Parathyroid adenoma (tissue), 2 donors: ENCODE measurements around the gene APH1A.

Experiments
- H2AFZ ChIP-seq: fragments of 300-600 bp; sonication (generic); one replicate; pipeline ENCODE4 v1.7.0; 2017; ENCODE audit warnings: antibody characterized with exemption, mild to moderate bottlenecking
- H3K27ac ChIP-seq: fragments of 300-600 bp; sonication (generic); one replicate; pipeline ENCODE4 v1.7.0; 2017
- H3K27me3 ChIP-seq: fragments of 300-600 bp; sonication (generic); one replicate; pipeline ENCODE4 v1.7.0; 2017; ENCODE audit warnings: low read length; ENCODE audit not compliant: control insufficient read depth, insufficient read depth
- H3K36me3 ChIP-seq: fragments of 300-600 bp; sonication (generic); one replicate; pipeline ENCODE4 v1.7.0; 2017; ENCODE audit warnings: low read length; ENCODE audit not compliant: control insufficient read depth, insufficient read depth
- H3K4me1 ChIP-seq: fragments of 300-600 bp; sonication (generic); one replicate; pipeline ENCODE4 v1.7.0; 2017; ENCODE audit warnings: control low read depth
- H3K4me2 ChIP-seq: fragments of 300-600 bp; sonication (generic); one replicate; pipeline ENCODE4 v1.7.0; 2017; ENCODE audit warnings: low read length
- H3K4me3 ChIP-seq: fragments of 300-600 bp; sonication (generic); one replicate; pipeline ENCODE4 v1.7.0; 2017; ENCODE audit warnings: low read depth, low read length
- H3K79me2 ChIP-seq: fragments of 300-600 bp; sonication (generic); one replicate; pipeline ENCODE4 v1.7.0; 2017; ENCODE audit warnings: control low read depth
- H3K9ac ChIP-seq: fragments of 300-600 bp; sonication (generic); one replicate; pipeline ENCODE4 v1.7.0; 2017; ENCODE audit warnings: mild to moderate bottlenecking
- H3K9me3 ChIP-seq: fragments of 300-600 bp; sonication (generic); one replicate; pipeline ENCODE4 v1.7.0; 2017; ENCODE audit warnings: low read length; ENCODE audit not compliant: control insufficient read depth
- TF ChIP-seq, protein P1 (sequence below): fragments of 300-600 bp; sonication (generic); IDR thresholded peaks from one replicate; pipeline ENCODE4 v1.7.0; 2017; ENCODE audit warnings: antibody characterized with exemption, mild to moderate bottlenecking
- donor health status: primary hyperparathyroidism.

APH1A gene

GRCh38 chr1:150302902-150303301 is 34.1 kb upstream of the APH1A start:
- Histone ChIP-seq H3K36me3 (no peaks in the 10 kb centered on the region), H3K9me3 (no peaks in the 10 kb centered on the region), H3K4me2 (no peak overlapping the region), H3K4me1 (no peaks in the 10 kb centered on the region), H3K79me2 (no peaks in the 10 kb centered on the region), H3K27me3 (no peaks in the 10 kb centered on the region), H3K4me3 (no peak overlapping the region), H3K27ac (no peak overlapping the region), H3K9ac (no peak overlapping the region), H2AFZ (no peak overlapping the region)
- TF ChIP-seq, protein P1, sequence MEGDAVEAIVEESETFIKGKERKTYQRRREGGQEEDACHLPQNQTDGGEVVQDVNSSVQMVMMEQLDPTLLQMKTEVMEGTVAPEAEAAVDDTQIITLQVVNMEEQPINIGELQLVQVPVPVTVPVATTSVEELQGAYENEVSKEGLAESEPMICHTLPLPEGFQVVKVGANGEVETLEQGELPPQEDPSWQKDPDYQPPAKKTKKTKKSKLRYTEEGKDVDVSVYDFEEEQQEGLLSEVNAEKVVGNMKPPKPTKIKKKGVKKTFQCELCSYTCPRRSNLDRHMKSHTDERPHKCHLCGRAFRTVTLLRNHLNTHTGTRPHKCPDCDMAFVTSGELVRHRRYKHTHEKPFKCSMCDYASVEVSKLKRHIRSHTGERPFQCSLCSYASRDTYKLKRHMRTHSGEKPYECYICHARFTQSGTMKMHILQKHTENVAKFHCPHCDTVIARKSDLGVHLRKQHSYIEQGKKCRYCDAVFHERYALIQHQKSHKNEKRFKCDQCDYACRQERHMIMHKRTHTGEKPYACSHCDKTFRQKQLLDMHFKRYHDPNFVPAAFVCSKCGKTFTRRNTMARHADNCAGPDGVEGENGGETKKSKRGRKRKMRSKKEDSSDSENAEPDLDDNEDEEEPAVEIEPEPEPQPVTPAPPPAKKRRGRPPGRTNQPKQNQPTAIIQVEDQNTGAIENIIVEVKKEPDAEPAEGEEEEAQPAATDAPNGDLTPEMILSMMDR, result no peak

- H2AFZ ChIP-seq, result no peak overlapping the region
- H3K9me3 ChIP-seq, result no peaks in the 10 kb centered on the region
- no peaks in the 10 kb centered on the region for H3K36me3 ChIP-seq
- no peak overlapping the region for H3K9ac ChIP-seq
- no peaks in the 10 kb centered on the region for H3K79me2 ChIP-seq
- TF ChIP-seq, protein P1, result no peak
- H3K4me1 ChIP-seq, result no peaks in the 10 kb centered on the region
- H3K27ac ChIP-seq, result no peak overlapping the region
- H3K27me3 ChIP-seq, result no peaks in the 10 kb centered on the region
- H3K4me2 ChIP-seq, result no peak overlapping the region
- no peak overlapping the region for H3K4me3 ChIP-seq
Observed at GRCh38 chr1:150302338-150302737, 33.5 kb upstream of the APH1A start.

GRCh38 chr1:150299716-150300115 is 30.9 kb upstream of the APH1A start:
- H2AFZ ChIP-seq, result no peak overlapping the region
- H3K9me3 ChIP-seq, result no peaks in the 10 kb centered on the region
- H3K9ac ChIP-seq, result no peak overlapping the region
- no peak overlapping the region for H3K4me3 ChIP-seq
- no peaks in the 10 kb centered on the region for H3K27me3 ChIP-seq
- TF ChIP-seq, protein P1, result no peak
- no peaks in the 10 kb centered on the region for H3K36me3 ChIP-seq
- no peak overlapping the region for H3K4me2 ChIP-seq
- no peaks in the 10 kb centered on the region for H3K79me2 ChIP-seq
- H3K27ac ChIP-seq, result no peak overlapping the region
- H3K4me1 ChIP-seq, result no peaks in the 10 kb centered on the region

GRCh38 chr1:150295476-150295875 is 26.7 kb upstream of the APH1A start:
- H3K4me2 ChIP-seq, result no peak overlapping the region
- no peak overlapping the region for H2AFZ ChIP-seq
- H3K27ac ChIP-seq, result no peak overlapping the region
- no peak overlapping the region for H3K9ac ChIP-seq
- H3K9me3 ChIP-seq, result no peaks in the 10 kb centered on the region
- H3K4me3 ChIP-seq, result no peak overlapping the region
- H3K36me3 ChIP-seq, result peaks cover 3% of the 10 kb centered on the region
- no peaks in the 10 kb centered on the region for H3K4me1 ChIP-seq
- no peaks in the 10 kb centered on the region for H3K79me2 ChIP-seq
- H3K27me3 ChIP-seq, result no peaks in the 10 kb centered on the region
- TF ChIP-seq, protein P1, result no peak

- Histone ChIP-seq H3K36me3 (peaks cover 3% of the 10 kb centered on the region), H3K4me1 (no peaks in the 10 kb centered on the region), H3K79me2 (no peaks in the 10 kb centered on the region), H3K9ac (no peak within 1 kb of the TSS), H3K9me3 (no peaks in the 10 kb centered on the region), H2AFZ (peak within 1 kb of the TSS; percentile 84), H3K27ac (peak within 1 kb of the TSS; percentile 92), H3K4me2 (peak within 1 kb of the TSS; percentile 82), H3K27me3 (no peaks in the 10 kb centered on the region), H3K4me3 (peak within 1 kb of the TSS; percentile 86)
- TF ChIP-seq, protein P1, result no peak
Observed at GRCh38 chr1:150293433-150294253, 24.8 kb upstream of the APH1A start, which contains the start of gene MRPS21. Gene MRPS21, plus strand, starts transcription at chr1:150293861. Its CDS starts 506 bp downstream, at chr1:150294367.
